NCI-H2081 treated with DMSO at 0.1 percent for 48 hours (cell line): ENCODE data around the gene PKNOX2.

ENCODE experiments used
- DNase-seq: peaks from one replicate; lab custom pipeline; 2025; lab: John Stamatoyannopoulos, UW

The PKNOX2 gene

DNA sequence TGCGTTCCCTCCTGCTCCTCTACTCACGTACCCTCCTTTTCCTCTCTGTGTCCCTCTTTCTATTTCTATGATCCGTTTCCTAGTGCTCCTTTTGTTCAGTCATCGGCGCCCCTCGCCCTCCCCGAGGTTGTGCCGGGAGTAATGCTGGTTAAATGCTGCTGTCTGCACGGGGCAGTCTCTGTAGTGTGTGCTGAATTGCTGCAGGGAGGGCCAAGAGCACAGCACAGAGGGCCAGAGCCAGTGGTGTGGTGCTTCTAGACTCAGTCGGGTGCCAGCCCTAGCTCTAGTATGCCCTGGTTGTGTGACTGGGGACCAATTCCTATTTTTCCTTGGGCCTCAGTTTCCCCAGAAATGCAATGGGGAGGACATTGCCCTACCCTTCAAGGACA is 98.3 kb downstream of the PKNOX2 start:
- DNase-seq = no peak

- DNase-seq = no peak
These were observed 98.8 kb downstream of the PKNOX2 start for GRCh38 chr11:125263268-125263790.

GRCh38 chr11:125264100-125265022 is 99.8 kb downstream of the PKNOX2 start:
- no peak for DNase-seq

DNA sequence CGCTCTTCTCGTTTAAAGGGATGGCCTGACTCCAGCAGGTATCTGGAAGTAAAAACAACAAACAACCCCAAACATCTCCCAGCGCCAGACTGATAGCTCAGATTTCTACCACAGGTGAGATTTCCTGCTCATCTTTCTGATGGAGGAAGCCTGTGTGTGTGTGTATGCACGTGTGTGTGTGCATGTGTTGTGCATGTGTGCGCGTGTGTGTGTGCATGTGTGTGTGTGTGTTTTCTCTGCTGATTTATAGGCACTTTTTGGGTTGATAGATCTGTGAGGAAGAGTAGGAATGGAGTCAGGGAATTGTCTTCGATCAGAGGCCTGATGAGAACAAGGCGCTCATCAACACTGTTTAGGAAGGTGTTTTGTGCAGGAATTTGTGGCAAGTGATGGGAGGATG is 103.0 kb downstream of the PKNOX2 start:
- no peak for DNase-seq

DNA sequence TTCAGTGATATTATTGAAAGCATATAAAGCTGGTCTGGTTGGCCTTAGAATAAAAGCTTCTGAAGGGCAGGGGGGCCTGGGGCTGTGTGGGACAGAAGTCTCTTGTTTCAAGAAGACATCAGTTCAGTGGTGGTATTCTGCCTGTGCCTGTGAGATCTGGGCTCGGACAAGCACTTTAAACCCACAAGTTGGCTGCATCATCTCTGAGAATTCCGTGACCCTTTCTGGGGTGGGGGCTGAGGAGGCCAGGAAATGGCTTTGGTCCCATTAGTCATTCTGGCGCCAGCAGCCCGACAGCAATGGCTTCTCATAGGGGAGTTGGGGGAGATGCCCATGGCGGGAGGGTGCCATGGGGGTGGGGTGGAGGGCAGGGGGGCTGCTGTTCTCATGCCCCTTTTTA is 104.1 kb downstream of the PKNOX2 start:
- no peak for DNase-seq

GRCh38 chr11:125270106-125270505 is 105.6 kb downstream of the PKNOX2 start:
- no peak for DNase-seq

- no peak for DNase-seq
These were observed 106.2 kb downstream of the PKNOX2 start for GRCh38 chr11:125270711-125271110.

GRCh38 chr11:125271483-125272091 is 107.0 kb downstream of the PKNOX2 start:
- no peak for DNase-seq

DNA sequence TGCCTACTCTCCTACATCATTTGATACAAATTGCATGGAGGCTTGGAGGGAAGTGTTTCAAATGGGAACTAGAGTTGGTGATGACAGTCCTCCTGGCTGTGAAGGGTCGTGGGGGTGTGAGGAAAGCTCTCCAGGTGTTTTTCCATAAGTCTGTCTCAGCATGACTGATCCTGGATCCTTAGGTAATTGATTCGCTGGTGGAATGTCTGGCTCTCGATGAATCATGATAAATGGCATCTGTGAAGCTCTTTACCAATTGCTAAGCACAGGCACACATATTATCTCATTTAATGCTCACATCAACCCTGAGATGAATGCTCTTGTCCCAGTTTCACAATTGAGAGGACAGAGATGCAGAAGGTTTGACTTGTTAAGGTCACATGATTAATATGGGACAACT is 107.5 kb downstream of the PKNOX2 start:
- no peak for DNase-seq

GRCh38 chr11:125272821-125273220 is 108.3 kb downstream of the PKNOX2 start:
- DNase-seq = no peak

GRCh38 chr11:125273519-125274000 is 109.0 kb downstream of the PKNOX2 start:
- DNase-seq = no peak

- DNase-seq = no peak
These were observed 109.8 kb downstream of the PKNOX2 start for GRCh38 chr11:125274309-125274708.

DNA sequence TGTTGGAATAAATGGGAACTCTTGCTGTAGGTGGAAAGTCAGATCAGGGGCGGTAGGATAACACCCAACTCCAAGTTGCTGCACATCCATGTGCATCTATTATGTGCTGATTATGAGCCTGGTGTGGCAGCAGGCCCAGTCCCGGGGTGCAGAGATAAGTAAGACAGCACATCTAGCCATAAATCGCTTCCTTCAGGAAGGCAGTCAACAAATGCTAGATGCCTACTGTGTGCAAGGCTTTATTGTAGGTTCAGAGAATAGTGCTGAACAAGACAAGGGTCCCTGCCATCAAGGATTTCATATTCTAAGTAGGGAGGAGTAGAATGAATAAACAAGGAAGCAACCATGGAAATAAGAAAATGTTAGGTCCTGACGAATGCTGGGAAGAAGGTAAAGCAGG is 110.2 kb downstream of the PKNOX2 start:
- no peak for DNase-seq

DNA sequence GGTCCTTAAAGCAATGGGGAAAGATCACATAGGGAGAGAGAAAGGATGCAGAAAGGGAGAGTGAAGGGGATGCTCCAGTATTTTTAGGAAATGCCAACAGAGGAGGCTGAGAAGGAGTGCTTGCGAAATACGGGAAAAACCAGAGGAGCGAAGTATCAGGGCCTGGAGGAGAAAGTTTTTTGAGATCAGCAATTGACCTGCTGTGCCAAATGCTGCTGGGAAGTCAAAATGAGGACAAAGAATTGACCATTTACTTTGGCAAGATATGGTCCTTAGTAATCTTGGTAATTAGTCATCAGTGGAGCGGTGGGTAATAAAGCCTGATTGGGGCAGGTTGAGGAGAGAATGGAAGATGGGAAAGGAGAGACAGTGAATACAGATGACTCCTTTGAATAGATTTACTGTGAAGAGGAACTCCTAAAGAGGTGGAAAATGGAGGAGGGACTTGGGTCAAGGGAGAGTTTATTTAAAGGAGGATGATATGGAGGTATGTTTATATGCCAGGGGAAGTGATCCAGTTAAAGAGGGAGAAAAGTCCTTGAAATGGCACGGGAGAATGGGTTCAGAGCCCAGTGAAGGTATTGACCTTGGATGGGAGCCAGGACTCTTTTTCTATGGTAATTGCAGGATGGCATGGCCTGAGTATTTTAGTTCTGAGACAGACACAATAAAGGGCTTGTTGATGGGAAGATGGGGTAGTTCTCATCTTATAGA is 111.5 kb downstream of the PKNOX2 start:
- no peak for DNase-seq

- DNase-seq = no peak
These were observed 112.0 kb downstream of the PKNOX2 start for GRCh38 chr11:125276619-125276976.

DNA sequence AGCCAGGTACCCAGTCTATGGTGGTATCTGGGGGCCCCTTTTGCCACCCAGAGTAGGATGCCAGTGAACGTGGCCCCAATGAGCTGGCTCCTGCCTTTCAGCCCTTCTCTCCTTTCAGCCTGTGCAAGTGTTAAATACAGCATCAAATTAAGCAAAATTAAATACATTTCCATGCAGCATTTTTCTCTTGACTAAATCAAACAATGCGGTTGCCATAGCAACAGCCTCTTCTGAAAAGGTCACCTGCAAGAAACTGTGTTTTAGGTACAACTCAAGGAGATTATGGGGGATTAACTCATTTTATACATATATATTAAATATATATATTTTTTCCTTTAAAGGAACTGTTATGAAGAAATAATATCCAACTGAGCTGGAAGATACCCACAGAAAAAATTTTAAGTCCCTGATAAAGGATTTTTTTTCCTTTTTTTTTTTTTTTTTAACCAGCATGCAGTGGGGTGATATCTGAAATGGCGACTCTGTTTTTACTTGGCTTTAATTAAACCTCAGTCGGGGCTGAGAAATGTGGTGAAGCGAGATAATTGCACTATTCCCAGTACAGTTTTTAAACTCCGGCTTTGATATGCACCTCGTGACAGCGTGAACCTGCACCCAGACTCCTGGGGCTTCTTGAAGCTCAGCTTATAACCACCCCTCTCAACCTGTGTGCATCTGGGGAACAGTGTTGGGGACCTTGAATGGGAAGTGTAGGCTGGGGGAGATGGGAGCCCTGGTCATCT is 115.3 kb downstream of the PKNOX2 start:
- no peak for DNase-seq

GRCh38 chr11:125280646-125281045 is 116.1 kb downstream of the PKNOX2 start:
- DNase-seq = no peak

- DNase-seq = no peak
These were observed 117.5 kb downstream of the PKNOX2 start for GRCh38 chr11:125281831-125282595.

- no peak for DNase-seq
These were observed 118.0 kb downstream of the PKNOX2 start for GRCh38 chr11:125282596-125282914.

- no peak for DNase-seq
These were observed 119.8 kb downstream of the PKNOX2 start for GRCh38 chr11:125284245-125284850.

DNA sequence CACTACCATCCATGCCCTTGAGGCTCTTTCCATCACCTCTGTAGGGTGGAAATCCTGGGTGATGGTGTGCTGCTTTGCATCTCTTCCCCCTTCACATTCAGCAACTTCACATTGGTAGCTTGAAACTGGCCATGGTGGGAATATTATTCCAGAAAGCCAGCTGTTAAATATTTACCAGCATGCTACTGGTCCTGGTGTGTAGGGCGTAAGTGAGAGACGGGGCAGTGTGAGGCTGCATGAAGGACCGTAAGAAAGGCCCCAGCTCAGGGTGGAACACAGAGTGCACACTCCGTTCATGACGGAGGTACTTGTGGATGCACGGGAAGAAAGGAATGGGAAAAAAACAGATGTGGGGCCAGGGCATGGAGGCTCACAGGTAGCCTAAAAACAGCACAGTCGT is 121.3 kb downstream of the PKNOX2 start:
- no peak for DNase-seq
